C4-2B (cell line): Measurements from ENCODE around the gene TMEM214.

ENCODE experiments used
- CTCF ChIP-seq: fragments of 450-650 bp; conservative IDR thresholded peaks from 2 replicates; pipeline ENCODE4 v1.5.1; 2017; ENCODE audit warnings: mild to moderate bottlenecking
- ZFX ChIP-seq: fragments of 450-650 bp; IDR thresholded peaks from 2 replicates; pipeline ENCODE4 v1.6.1; 2017

GRCh38 chr2:26998323-26998722 lies 34.4 kb upstream of the TMEM214 start:
- TF ChIP-seq CTCF (no peak), ZFX (no peak)
